ENCODE data around the gene CALN1.
"Not testable (repeated sequence)": the region's sequence is repeated elsewhere in the genome, so short reads cannot be mapped to it uniquely, and the experiment has no call there.

CALN1 gene

GRCh38 chr7:71769326-71769725, 642.8 kb downstream of the CALN1 start:
- TF ChIP-seq TAF1 (IDR thresholded peaks at IDR 0.05; ENCODE audit: borderline replicate concordance, low read depth, low read length) (no peak), POLR2AphosphoS5 (IDR thresholded peaks at IDR 0.05; ENCODE audit: low read depth, low read length) (no peak), POLR2A (IDR thresholded peaks at IDR 0.05; ENCODE audit: low read depth, low read length) (no peak)
- FAIRE-seq = no peak
- DNase-seq (ENCODE audit: insufficient read length) = no peak

DNA sequence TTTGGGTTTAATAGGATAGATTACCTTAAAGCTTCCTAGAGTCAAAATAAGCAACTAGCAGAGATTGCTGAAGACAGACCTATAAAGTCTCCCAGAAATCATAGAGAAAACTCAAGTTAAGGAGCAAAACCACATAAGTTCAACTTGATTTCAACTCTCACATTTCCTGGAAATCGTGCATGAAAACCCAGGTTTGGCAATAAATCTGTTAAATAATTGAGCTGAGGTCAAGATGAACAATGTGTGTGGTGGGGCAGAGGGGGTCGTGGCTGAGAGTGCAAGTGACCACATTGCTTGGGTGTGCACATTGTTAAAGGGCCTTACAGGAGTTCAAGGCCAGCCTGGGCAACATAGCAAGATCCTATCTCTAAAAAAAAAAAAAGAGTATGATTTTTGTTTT, 643.7 kb downstream of the CALN1 start:
- TF ChIP-seq TAF1 (IDR thresholded peaks at IDR 0.05; ENCODE audit: borderline replicate concordance, low read depth, low read length) (no peak), POLR2A (IDR thresholded peaks at IDR 0.05; ENCODE audit: low read depth, low read length) (no peak)
- no peak for DNase-seq (ENCODE audit: insufficient read length)
- FAIRE-seq = no peak

- DNase-seq (ENCODE audit: insufficient read length) (no peak), FAIRE-seq (no peak)
- TF ChIP-seq POLR2A (IDR thresholded peaks at IDR 0.05; ENCODE audit: low read depth, low read length) (no peak), POLR2AphosphoS5 (IDR thresholded peaks at IDR 0.05; ENCODE audit: low read depth, low read length) (no peak), TAF1 (IDR thresholded peaks at IDR 0.05; ENCODE audit: borderline replicate concordance, low read depth, low read length) (no peak)
Observed at GRCh38 chr7:71766016-71766415, 646.1 kb downstream of the CALN1 start.

GRCh38 chr7:71761336-71761735, 650.8 kb downstream of the CALN1 start:
- FAIRE-seq = no peak
- TF ChIP-seq TAF1 (IDR thresholded peaks at IDR 0.05; ENCODE audit: borderline replicate concordance, low read depth, low read length) (no peak), POLR2AphosphoS5 (IDR thresholded peaks at IDR 0.05; ENCODE audit: low read depth, low read length) (no peak), POLR2A (IDR thresholded peaks at IDR 0.05; ENCODE audit: low read depth, low read length) (no peak)
- DNase-seq (ENCODE audit: insufficient read length) = no peak

DNA sequence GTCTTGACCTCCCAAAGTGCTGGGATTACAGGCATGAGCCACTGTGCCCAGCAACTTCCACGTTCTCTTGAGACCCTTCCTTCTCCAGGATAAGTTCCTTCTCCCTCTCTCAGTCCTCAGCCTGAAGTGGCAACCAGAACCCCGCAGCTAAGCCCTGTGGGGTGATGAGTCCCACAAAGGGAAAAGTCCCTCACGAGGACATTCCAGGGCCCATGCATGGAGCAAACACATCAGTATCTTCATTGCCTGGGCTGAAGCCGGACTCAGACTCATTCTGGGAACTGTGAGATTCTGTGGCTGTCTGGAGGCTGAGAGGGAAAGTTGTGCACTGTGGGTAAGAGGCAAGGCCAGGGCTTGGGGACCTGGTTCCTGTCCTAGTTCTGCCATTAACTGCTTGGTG, 657.3 kb downstream of the CALN1 start:
- no peak for DNase-seq (ENCODE audit: insufficient read length)
- FAIRE-seq = no peak
- no peak for TF ChIP-seq TAF1 (IDR thresholded peaks at IDR 0.05; ENCODE audit: borderline replicate concordance, low read depth, low read length)
- TF ChIP-seq POLR2A (IDR thresholded peaks at IDR 0.05; ENCODE audit: low read depth, low read length) = no peak

DNA sequence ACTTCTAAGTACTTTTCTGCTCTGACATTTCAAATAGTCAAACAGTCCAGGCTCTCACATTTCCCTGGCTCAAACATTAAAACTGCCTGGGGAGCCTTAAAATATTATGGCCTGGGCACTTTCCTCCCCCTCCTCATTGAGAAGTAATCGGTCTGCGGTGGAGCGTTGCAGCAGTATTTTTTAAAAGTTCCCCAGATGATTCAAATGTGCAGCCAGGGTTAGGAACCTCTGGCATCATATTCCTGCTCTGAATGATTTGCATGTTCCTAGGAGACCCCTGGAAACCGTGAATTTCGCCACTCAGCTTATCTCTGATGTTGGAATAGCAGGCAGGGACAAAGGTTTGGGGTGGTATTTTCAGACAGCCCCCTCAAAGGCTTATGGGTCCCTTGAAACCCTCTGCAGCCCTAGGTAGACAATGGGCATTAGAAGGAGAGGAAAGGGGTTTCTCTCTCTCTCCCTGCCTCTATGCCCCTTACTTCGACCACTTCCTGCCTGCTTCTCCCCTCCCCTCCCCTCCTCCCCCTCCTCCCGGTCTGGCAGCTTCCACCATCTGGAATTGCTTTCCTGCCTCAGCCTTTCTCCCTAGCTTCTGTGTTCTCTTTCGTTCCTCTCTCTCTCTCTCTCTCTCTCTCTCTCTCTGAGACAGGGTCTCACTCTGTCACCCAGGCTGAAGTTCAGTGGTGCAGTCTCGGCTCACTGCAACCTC, 658.0 kb downstream of the CALN1 start:
- no peak for FAIRE-seq
- TF ChIP-seq TAF1 (IDR thresholded peaks at IDR 0.05; ENCODE audit: borderline replicate concordance, low read depth, low read length) (no peak), POLR2AphosphoS5 (IDR thresholded peaks at IDR 0.05; ENCODE audit: low read depth, low read length) (no peak), POLR2A (IDR thresholded peaks at IDR 0.05; ENCODE audit: low read depth, low read length) (no peak)

DNA sequence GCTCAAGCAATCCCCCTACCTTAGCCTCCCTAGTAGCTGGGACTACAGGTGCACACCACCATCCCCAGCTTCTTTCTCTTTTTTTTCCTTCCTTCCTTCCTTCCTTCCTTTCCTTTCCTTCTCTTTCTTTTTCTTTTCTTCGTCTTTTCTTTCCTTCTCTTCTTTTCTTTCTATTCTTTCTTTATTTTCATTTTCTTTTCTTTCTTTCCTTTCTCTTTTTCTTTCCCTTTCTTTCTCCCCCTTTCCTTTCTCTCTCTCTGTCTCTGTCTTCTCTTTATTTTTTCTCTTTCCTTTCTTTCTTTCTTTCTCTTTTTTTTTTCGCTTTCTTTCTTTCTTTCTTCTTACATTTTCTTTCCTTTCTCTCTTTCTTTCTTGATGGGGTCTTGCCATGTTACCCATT, 658.9 kb downstream of the CALN1 start:
- TF ChIP-seq TAF1 (IDR thresholded peaks at IDR 0.05; ENCODE audit: borderline replicate concordance, low read depth, low read length) = no peak
- no peak for TF ChIP-seq POLR2AphosphoS5 (IDR thresholded peaks at IDR 0.05; ENCODE audit: low read depth, low read length)
- FAIRE-seq (no peak), DNase-seq (ENCODE audit: insufficient read length) (no peak)

More for the DNA sequence above, 658.0 kb downstream of the CALN1 start:
- DNase-seq (ENCODE audit: insufficient read length) = no peak

DNA sequence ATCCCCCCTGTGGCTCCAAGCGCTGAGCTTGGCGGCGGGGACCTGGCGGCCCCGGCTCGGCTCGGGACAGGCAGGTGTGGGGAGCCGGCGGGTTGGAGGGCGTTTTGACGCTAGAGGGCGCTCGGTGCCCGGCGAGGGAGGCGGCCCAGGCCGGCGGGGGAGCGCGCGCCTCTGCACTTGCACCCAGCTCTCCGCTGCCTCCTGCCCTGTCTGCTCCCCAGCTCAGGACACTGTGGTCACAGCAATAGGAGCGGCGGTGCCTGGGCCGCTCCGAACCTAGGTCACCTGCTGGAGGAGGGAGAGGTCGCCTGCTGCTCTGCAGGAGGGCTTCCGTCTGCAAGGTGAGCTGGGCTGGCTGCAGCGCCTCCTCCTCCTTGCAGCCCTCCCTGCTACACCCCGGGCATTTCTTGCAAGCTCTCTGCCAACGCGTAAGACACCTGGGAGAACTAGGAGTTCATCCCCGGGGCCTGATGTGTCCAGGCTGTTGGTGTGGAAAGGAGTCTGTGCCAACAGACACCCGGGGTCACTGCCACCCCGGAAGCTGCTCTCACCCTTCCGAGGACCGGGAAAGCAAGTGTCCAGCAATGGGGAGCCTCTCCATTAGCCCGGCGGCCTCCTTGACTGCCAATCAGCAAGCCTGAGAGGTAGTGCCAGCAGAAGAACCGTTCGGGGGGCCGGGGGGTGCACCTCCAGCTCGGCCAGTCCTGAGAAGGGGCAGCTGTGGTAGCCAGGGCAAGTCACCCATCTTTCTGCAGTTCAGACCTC, 659.8 kb downstream of the CALN1 start:
- no peak for FAIRE-seq
- peak; percentile 31 for DNase-seq (ENCODE audit: insufficient read length)
- no peak for TF ChIP-seq TAF1 (IDR thresholded peaks at IDR 0.05; ENCODE audit: borderline replicate concordance, low read depth, low read length)
- no peak for TF ChIP-seq POLR2A (IDR thresholded peaks at IDR 0.05; ENCODE audit: low read depth, low read length)
- TF ChIP-seq POLR2AphosphoS5 (IDR thresholded peaks at IDR 0.05; ENCODE audit: low read depth, low read length) = no peak

DNA sequence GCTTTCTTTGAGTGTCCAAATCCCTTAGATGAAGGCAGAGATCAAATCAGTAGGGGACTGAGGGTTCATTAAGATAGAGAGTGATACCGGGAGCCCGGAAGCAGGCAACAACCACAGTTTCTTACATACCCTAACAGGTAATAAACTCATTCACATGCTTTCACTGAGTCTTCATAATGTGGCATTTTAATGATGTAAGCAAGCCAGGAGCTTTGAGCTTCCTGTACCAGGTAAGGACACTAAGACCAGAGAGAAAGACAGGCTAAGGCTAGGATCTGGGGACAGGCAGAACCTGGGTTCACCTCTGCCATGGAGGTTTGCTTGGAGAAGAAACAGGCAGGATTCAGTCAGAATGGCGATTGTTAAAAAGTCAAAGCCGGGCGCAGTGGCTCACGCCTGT, 661.8 kb downstream of the CALN1 start:
- no peak for TF ChIP-seq POLR2A (IDR thresholded peaks at IDR 0.05; ENCODE audit: low read depth, low read length)
- TF ChIP-seq TAF1 (IDR thresholded peaks at IDR 0.05; ENCODE audit: borderline replicate concordance, low read depth, low read length) = no peak
- no peak for TF ChIP-seq POLR2AphosphoS5 (IDR thresholded peaks at IDR 0.05; ENCODE audit: low read depth, low read length)
- FAIRE-seq = no peak
- no peak for DNase-seq (ENCODE audit: insufficient read length)

- FAIRE-seq = no peak
- no peak for DNase-seq (ENCODE audit: insufficient read length)
- TF ChIP-seq POLR2A (IDR thresholded peaks at IDR 0.05; ENCODE audit: low read depth, low read length) = no peak
Observed at GRCh38 chr7:71746006-71746405, 666.1 kb downstream of the CALN1 start.

GRCh38 chr7:71740174-71740560, 672.0 kb downstream of the CALN1 start:
- TF ChIP-seq POLR2AphosphoS5 (IDR thresholded peaks at IDR 0.05; ENCODE audit: low read depth, low read length) (no peak), TAF1 (IDR thresholded peaks at IDR 0.05; ENCODE audit: borderline replicate concordance, low read depth, low read length) (no peak), POLR2A (IDR thresholded peaks at IDR 0.05; ENCODE audit: low read depth, low read length) (no peak)
- no peak for FAIRE-seq
- DNase-seq (ENCODE audit: insufficient read length) = no peak

DNA sequence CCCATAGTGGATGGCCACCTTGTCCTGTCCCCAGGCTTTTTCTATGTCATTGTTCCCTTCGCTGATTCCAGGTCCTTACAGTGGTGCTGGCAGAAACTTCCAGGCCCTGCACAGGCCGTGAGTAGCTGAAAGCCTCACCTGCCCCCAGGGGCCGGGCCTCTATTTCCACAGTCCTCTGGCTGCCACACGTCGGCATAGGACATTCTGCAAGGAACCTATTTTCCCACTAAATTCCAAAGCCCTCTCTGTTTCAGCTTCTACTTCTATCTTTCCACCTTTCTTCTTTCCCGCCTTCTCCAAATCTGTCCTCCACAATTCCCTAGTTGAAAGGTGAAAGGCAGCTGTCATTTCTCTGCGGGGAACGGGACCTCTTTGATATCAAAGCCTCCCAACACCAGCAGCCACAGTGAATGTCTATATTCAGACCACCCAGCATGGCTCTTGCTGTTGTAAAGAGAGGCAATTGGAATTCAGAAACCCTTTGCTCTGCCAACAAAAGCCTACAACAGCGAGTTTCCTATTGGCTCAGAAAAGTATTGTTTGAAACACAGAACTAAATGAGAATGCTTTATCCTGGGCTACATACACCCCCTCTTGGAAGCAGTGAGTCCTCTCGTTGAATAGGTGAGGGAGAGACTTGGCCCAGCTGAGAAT, 672.5 kb downstream of the CALN1 start:
- TF ChIP-seq TAF1 (IDR thresholded peaks at IDR 0.05; ENCODE audit: borderline replicate concordance, low read depth, low read length) = no peak
- TF ChIP-seq POLR2A (IDR thresholded peaks at IDR 0.05; ENCODE audit: low read depth, low read length) = no peak
- TF ChIP-seq POLR2AphosphoS5 (IDR thresholded peaks at IDR 0.05; ENCODE audit: low read depth, low read length) = no peak
- FAIRE-seq = no peak
- no peak for DNase-seq (ENCODE audit: insufficient read length)

GRCh38 chr7:71737931-71738540, 674.1 kb downstream of the CALN1 start:
- DNase-seq (ENCODE audit: insufficient read length); FAIRE-seq: not testable (repeated sequence)
